ENCODE measurements around the gene ZYG11B.

- TF ChIP-seq POLR2A (IDR thresholded peaks at IDR 0.05) (no peak), CTCF (IDR thresholded peaks at IDR 0.05) (no peak)
These were observed 20.1 kb upstream of the ZYG11B start for GRCh38 chr1:52706136-52706670.

Data from gastroesophageal sphincter (tissue), 3 donors.